Astrocyte of the spinal cord (primary cell): ENCODE data around the gene MMP27.

Experiments used
- DNase-seq: peaks from one replicate; pipeline ENCODE4 v3.0.0; 2011; ENCODE audit warnings: low read depth, low spot score
- H3K4me3 ChIP-seq: 2 replicates; pipeline ENCODE4 v1.5.1; 2011; ENCODE audit warnings: low read depth, mild to moderate bottlenecking, low read length, moderate library complexity
- in situ Hi-C: cut with HindIII; loops from 2 replicates; pipeline ENCODE4 v1.10.0; 2017; ENCODE audit warnings: low sequenced_read_pairs
- TF ChIP-seq, protein P1 (sequence below): IDR thresholded peaks from 2 replicates; pipeline ENCODE4 v1.5.1; 2012; ENCODE audit warnings: low read depth, mild to moderate bottlenecking, low read length, inconsistent platforms

MMP27 gene

DNA sequence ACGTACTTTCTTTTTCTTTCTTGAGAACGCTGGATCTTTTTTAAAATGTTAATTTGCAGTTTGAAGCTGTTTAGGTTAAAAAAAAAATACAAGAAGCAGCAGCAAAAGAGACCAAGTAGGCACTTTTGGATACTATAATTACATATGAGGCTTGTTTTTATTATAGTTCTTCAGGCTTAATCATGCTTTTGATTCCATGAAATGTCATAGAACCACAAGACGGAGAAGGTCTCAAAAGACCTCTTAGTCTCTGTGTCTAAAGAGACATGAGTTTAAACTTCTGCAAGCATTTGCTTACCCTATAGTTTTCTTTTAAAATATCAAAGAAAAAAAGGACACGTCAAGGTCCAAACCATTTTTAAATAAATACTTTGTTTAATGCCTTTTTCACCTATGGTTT is 61.6 kb downstream of the MMP27 start:
- DNase-seq = no peak
- in situ Hi-C loops = no loop called here
- no peak overlapping the region for H3K4me3 ChIP-seq
- TF ChIP-seq, protein P1, sequence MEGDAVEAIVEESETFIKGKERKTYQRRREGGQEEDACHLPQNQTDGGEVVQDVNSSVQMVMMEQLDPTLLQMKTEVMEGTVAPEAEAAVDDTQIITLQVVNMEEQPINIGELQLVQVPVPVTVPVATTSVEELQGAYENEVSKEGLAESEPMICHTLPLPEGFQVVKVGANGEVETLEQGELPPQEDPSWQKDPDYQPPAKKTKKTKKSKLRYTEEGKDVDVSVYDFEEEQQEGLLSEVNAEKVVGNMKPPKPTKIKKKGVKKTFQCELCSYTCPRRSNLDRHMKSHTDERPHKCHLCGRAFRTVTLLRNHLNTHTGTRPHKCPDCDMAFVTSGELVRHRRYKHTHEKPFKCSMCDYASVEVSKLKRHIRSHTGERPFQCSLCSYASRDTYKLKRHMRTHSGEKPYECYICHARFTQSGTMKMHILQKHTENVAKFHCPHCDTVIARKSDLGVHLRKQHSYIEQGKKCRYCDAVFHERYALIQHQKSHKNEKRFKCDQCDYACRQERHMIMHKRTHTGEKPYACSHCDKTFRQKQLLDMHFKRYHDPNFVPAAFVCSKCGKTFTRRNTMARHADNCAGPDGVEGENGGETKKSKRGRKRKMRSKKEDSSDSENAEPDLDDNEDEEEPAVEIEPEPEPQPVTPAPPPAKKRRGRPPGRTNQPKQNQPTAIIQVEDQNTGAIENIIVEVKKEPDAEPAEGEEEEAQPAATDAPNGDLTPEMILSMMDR = no peak
